Uterus (tissue), 4 donors: ENCODE results near the gene INSRR. TPM values are rescaled to one million over a fixed set of nuclear protein-coding genes. Genes with fewer than 3 reads are reported as not detected.

Experiments used
- DNase-seq, 2 donors: peaks; one replicate each; pipeline ENCODE4 v3.0.0-alpha.2; 2019 to 2020
- H3K27ac ChIP-seq, 2 donors: fragments of 200-600 bp; sonication (generic); 1 replicate in 1 of 2; 2 replicates in 1 of 2; pipeline ENCODE4 v1.5.1; 2016 to 2018
- H3K27me3 ChIP-seq, 2 donors: fragments of 200-600 bp; sonication (generic); one replicate each; pipeline ENCODE4 v1.5.1; 2018 to 2019; ENCODE audit warnings: control low read depth in 1 of 2
- H3K36me3 ChIP-seq, 2 donors: fragments of 200-600 bp; sonication (generic); one replicate each; pipeline ENCODE4 v1.5.1; 2019; ENCODE audit warnings: control low read depth in 1 of 2
- H3K4me1 ChIP-seq, 2 donors: fragments of 200-600 bp; sonication (generic); one replicate each; pipeline ENCODE4 v1.5.1; 2018 to 2019; ENCODE audit warnings: control low read depth in 1 of 2
- H3K4me3 ChIP-seq, 2 donors: fragments of 200-600 bp; sonication (generic); 1 replicate in 1 of 2; 2 replicates in 1 of 2; pipeline ENCODE4 v1.5.1; 2018 to 2019; ENCODE audit warnings: mild to moderate bottlenecking in 1 of 2
- H3K9me3 ChIP-seq, 2 donors: fragments of 200-600 bp; sonication (generic); one replicate each; pipeline ENCODE4 v1.5.1; 2019; ENCODE audit warnings: control low read depth in 1 of 2
- CTCF ChIP-seq, 4 experiments: fragments of 200-600 bp in 2 of 4; fragments of 450-650 bp in 2 of 4; sonication (generic) in 2 of 4; IDR thresholded peaks; one replicate each; pipeline ENCODE4 v1.5.1; 2016 to 2019; ENCODE audit warnings: antibody characterized with exemption in 4 of 4, mild to moderate bottlenecking in 2 of 4, moderate library complexity in 1 of 4
- POLR2A ChIP-seq, 2 donors: fragments of 450-650 bp; IDR thresholded peaks; one replicate each; pipeline ENCODE4 v1.6.1; 2016; ENCODE audit warnings: antibody characterized with exemption in 2 of 2, mild to moderate bottlenecking in 1 of 2, moderate library complexity in 1 of 2
- intact Hi-C: fragments of 100-400 bp; cut with DNase I; formaldehyde crosslinking; loops from one replicate; pipeline ENCODE4 v1.15.1; 2023; ENCODE audit warnings: low total_unique reads
- total RNA-seq, 4 donors: library from RNA; depleted of rRNA in 3 of 4; stranded (reverse); fragments of >200 nt in 3 of 4; gene quantifications; one replicate each; pipeline versions ENCODE4 v1.1.0 to v1.2.4, GENCODE V29; 2014 to 2023
- donor health status: DM: yes; HTN: yes; CAD: no.

INSRR gene
- total RNA-seq, 4 donors from 2014 or later: 1.2 TPM; not detected in 3

DNA sequence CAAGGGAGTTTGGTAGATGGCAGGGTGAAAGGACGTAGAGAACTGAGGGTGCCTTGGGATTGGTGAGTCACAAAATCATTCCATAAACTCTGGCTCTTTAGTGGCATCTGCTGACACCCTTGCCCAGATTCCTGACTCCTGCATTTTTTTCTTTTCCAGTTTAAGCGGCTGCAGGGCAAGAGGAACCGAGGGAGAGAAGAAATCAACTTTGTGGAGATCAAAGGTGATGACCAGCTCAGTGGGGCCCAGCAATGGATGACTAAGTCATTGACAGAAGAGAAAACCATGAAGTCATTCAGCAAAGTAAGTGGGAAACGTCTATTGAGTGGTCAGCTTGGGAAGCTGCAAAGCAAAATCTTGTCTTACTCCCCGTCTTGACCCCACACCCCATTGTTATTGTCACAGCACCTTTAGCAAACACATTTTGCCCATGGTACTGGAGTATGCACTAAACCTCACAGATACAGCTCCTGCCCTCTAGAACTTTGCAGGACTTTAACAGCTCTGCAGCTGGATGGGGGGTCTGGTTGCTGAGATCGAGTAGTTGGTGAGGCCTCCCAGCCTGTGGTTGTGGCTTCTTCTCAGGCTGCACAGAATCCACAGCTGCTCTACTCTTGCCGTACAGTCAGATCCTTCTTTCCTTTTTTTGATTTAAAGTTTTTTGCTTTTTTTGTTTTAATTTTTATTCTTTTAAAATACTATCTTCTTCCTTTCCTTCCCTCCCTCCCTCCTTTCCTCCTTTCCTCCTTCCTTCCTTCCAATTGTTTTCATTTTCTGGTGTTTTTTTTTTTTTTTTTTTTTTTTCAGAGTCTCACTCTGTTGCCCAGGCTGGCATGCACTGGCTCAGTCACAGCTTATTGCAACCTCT lies 64.2 kb downstream of the INSRR start:
- intact Hi-C loops: no loop called here

More for the DNA sequence above, 64.2 kb downstream of the INSRR start:
- Histone ChIP-seq H3K27ac (no peak overlapping the region), H3K4me3 (no peak overlapping the region), H3K4me1 (peaks cover 0 to 5% of the 10 kb centered on the region in 2 donors), H3K36me3 (no peaks in the 10 kb centered on the region), H3K9me3 (no peaks in the 10 kb centered on the region), H3K27me3 (no peaks in the 10 kb centered on the region)
- no peak for TF ChIP-seq CTCF (IDR thresholded peaks at IDR 0.05)
- TF ChIP-seq POLR2A (IDR thresholded peaks at IDR 0.05): no peak
- no peak for DNase-seq

Other genes starting within 250 kb of the INSRR start
- gene HAPLN2, start 239.7 kb downstream of the INSRR start, total RNA-seq: 1 to 10 TPM in 1 of 4 donors, under 1 TPM in 1, not detected in 2; 0.77 to 3.9 TPM
- gene BCAN, start 217.0 kb downstream of the INSRR start, total RNA-seq: 1 to 10 TPM in 3 of 4 donors, not detected in 1; 2.3 to 3.0 (median 2.8) TPM
- gene NES, start 181.7 kb downstream of the INSRR start, total RNA-seq: 10 to 100 TPM in 3 of 4 donors, 1 to 10 TPM in 1; 9.7 to 70.9 (median 34.5) TPM
- 10 to 100 TPM in 3 of 4 donors, not detected in 1; 11.0 to 71.5 (median 14.3) TPM for gene CRABP2, start 153.5 kb downstream of the INSRR start, total RNA-seq
- 10 to 100 TPM in 3 of 4 donors, 1 to 10 TPM in 1; 3.5 to 69.7 (median 29.4) TPM for gene METTL25B, start 130.6 kb downstream of the INSRR start, total RNA-seq
- 10 to 100 TPM in 2 of 4 donors, 1 to 10 TPM in 2; 3.6 to 24.8 (median 10.2) TPM for gene ISG20L2, start 130.4 kb downstream of the INSRR start, total RNA-seq
- gene MRPL24, start 118.0 kb downstream of the INSRR start, total RNA-seq: 10 to 100 TPM in 3 of 4 donors, 1 to 10 TPM in 1; 8.2 to 58.5 (median 23.8) TPM
- 100 to 1,000 TPM in 2 of 4 donors, 10 to 100 TPM in 2; 41.2 to 150 (median 73.7) TPM for gene HDGF, start 107.4 kb downstream of the INSRR start, total RNA-seq
- gene PRCC, start 91.6 kb downstream of the INSRR start, total RNA-seq: 10 to 100 TPM; 22.7 to 71.9 (median 29.1) TPM
- 1 to 10 TPM in 1 of 4 donors, not detected in 3; 6.0 TPM for gene SH2D2A, start 42.3 kb downstream of the INSRR start, total RNA-seq
- 10 to 100 TPM in 1 of 4 donors, 1 to 10 TPM in 1, under 1 TPM in 2; 0.35 to 19.2 (median 3.6) TPM for gene NTRK1, start 1.7 kb upstream of the INSRR start, total RNA-seq
- 10 to 100 TPM in 3 of 4 donors, 1 to 10 TPM in 1; 7.4 to 41.8 (median 17.9) TPM for gene PEAR1, start 34.6 kb upstream of the INSRR start, total RNA-seq
- gene LRRC71, start 61.5 kb upstream of the INSRR start, total RNA-seq: 1 to 10 TPM in 1 of 4 donors, under 1 TPM in 2, not detected in 1; 0.48 to 3.8 (median 0.91) TPM
- 10 to 100 TPM; 28.2 to 65.3 (median 40.5) TPM for gene ARHGEF11, start 186.6 kb upstream of the INSRR start, total RNA-seq
- not detected for gene ETV3L, start 240.7 kb upstream of the INSRR start, total RNA-seq